ENCODE results near the gene PCGF3. TPM values are rescaled to one million over a fixed set of nuclear protein-coding genes. Genes with fewer than 3 reads are reported as not detected.
"Not testable (repeated sequence)": the region's sequence is repeated elsewhere in the genome, so short reads cannot be mapped to it uniquely, and the experiment has no call there.

Gene PCGF3
- total and polyA plus RNA-seq, 2 experiments from 2014 or later = 21.0 to 26.0 TPM

DNA sequence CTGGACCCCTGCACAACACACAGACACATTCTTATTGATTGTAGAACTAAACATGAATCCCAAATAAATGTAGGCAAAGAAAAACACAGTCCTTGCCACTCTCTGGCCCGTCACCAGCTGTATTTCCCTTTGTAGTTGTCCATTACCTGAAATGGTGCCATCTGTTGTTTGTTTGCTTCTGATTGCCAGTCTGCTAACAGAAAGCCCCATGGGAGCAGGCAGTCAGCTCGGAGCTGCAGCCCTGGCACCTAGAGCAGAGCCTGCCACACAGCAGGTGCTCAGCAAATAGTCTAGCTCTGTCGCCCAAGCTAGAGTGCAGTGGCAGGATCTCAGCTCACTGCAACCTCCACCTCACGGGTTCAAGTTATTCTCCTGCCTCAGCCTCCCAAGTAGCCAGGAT lies 91.4 kb downstream of the PCGF3 start:
- Histone ChIP-seq H3K9me3 (ENCODE audit: low read depth) (no peaks in the 10 kb centered on the region), H3K27me3 (replicated peaks; ENCODE audit: insufficient read depth) (peaks cover 55% of the 10 kb centered on the region), H3K4me2 (ENCODE audit: unreplicated experiment) (no peak overlapping the region), H3K36me3 (ENCODE audit: low read depth) (no peaks in the 10 kb centered on the region), H3K9me2 (ENCODE audit: insufficient read depth) (no peaks in the 10 kb centered on the region), H4K20me1 (ENCODE audit: insufficient read depth) (no peaks in the 10 kb centered on the region), H3K4me3 (no peak overlapping the region), H2AFZ (no peak overlapping the region), H3K79me2 (ENCODE audit: insufficient read depth) (no peaks in the 10 kb centered on the region), H3K4me1 (ENCODE audit: insufficient read depth) (no peaks in the 10 kb centered on the region), H3K27ac (no peak overlapping the region), H3K9ac (no peak overlapping the region), H3F3A (ENCODE audit: insufficient read depth) (no peaks in the 10 kb centered on the region)
- WGBS, 2 experiments (ENCODE audit: low coverage in 1 of 2, low lambda C conversion rate in 2 of 2, missing lambda C conversion rate in 2 of 2) = 46 to 49% methylated on average over 4 of the region's 4 CpGs
- no peak for DNase-seq
- in situ Hi-C loops (cut with MboI) = no loop called here
- TF ChIP-seq EZH2phosphoT487 (IDR thresholded peaks at IDR 0.05; ENCODE audit: insufficient read depth, low read depth) = no peak
- no peak for TF ChIP-seq EZH2 (IDR thresholded peaks at IDR 0.05; ENCODE audit: insufficient read depth, poor library complexity, severe bottlenecking)

GRCh38 chr4:801436-802124 lies 95.9 kb downstream of the PCGF3 start:
- in situ Hi-C loops (cut with MboI) = no loop called here
- Histone ChIP-seq H3K4me1 (ENCODE audit: insufficient read depth) (no peaks in the 10 kb centered on the region), H2AFZ (no peak overlapping the region), H4K20me1 (ENCODE audit: insufficient read depth) (no peaks in the 10 kb centered on the region), H3F3A (ENCODE audit: insufficient read depth) (no peaks in the 10 kb centered on the region), H3K9me2 (ENCODE audit: insufficient read depth) (no peaks in the 10 kb centered on the region), H3K36me3 (ENCODE audit: low read depth) (no peaks in the 10 kb centered on the region), H3K27me3 (replicated peaks; ENCODE audit: insufficient read depth) (peaks cover 21% of the 10 kb centered on the region), H3K9me3 (ENCODE audit: low read depth) (no peaks in the 10 kb centered on the region), H3K9ac (no peak overlapping the region), H3K27ac (no peak overlapping the region), H3K4me3 (no peak overlapping the region), H3K79me2 (ENCODE audit: insufficient read depth) (no peaks in the 10 kb centered on the region), H3K4me2 (ENCODE audit: unreplicated experiment) (no peak overlapping the region)
- no peak for DNase-seq
- 72 to 78% methylated on average over 13 of the region's 13 CpGs for WGBS, 2 experiments (ENCODE audit: low coverage in 1 of 2, low lambda C conversion rate in 2 of 2, missing lambda C conversion rate in 2 of 2)
- TF ChIP-seq EZH2 (IDR thresholded peaks at IDR 0.05; ENCODE audit: insufficient read depth, poor library complexity, severe bottlenecking) (no peak), EZH2phosphoT487 (IDR thresholded peaks at IDR 0.05; ENCODE audit: insufficient read depth, low read depth) (no peak)

- Histone ChIP-seq H4K20me1 (ENCODE audit: insufficient read depth) (no peaks in the 10 kb centered on the region), H3K4me1 (ENCODE audit: insufficient read depth) (no peaks in the 10 kb centered on the region), H2AFZ (no peak overlapping the region), H3K79me2 (ENCODE audit: insufficient read depth) (no peaks in the 10 kb centered on the region), H3K4me2 (ENCODE audit: unreplicated experiment) (no peak overlapping the region), H3K27me3 (replicated peaks; ENCODE audit: insufficient read depth) (peaks cover 20% of the 10 kb centered on the region; the same call in 1 of the 2 replicates), H3K9ac (no peak overlapping the region), H3K27ac (no peak overlapping the region), H3K9me2 (ENCODE audit: insufficient read depth) (no peaks in the 10 kb centered on the region), H3K9me3 (ENCODE audit: low read depth) (no peaks in the 10 kb centered on the region), H3K4me3 (no peak overlapping the region), H3F3A (ENCODE audit: insufficient read depth) (no peaks in the 10 kb centered on the region), H3K36me3 (ENCODE audit: low read depth) (no peaks in the 10 kb centered on the region)
- DNase-seq = no peak
- TF ChIP-seq EZH2phosphoT487 (IDR thresholded peaks at IDR 0.05; ENCODE audit: insufficient read depth, low read depth) (no peak), EZH2 (IDR thresholded peaks at IDR 0.05; ENCODE audit: insufficient read depth, poor library complexity, severe bottlenecking) (no peak)
- WGBS, 2 experiments (ENCODE audit: low coverage in 1 of 2, low lambda C conversion rate in 2 of 2, missing lambda C conversion rate in 2 of 2) = 80 to 81% methylated on average over 13 of the region's 13 CpGs
- in situ Hi-C loops (cut with MboI) = no loop called here
Measured at GRCh38 chr4:803884-804283, 98.3 kb downstream of the PCGF3 start.

DNA sequence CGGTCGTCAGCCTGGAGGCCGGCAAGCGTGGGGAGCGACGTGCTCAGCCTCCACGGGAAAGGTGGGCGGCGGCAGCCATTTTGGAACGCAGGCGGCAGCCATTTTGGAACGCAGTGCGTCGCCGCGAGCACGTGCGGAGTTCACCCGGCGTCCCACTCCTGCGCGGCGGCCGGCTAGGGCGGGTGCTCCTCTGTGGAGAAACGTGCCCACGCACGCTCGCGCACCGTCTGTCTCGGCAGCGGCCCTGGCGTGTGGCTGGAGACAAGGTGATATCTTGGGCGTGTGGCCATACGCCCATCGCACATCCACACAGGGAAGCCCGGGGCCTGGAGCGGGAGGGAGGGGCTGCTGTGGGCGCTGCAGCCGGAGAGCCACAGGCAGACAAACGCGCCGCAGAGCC lies 99.2 kb downstream of the PCGF3 start:
- no peaks in the 10 kb centered on the region for H3K36me3 ChIP-seq (ENCODE audit: low read depth)
- DNase-seq = no peak
- no peak overlapping the region for H2AFZ ChIP-seq
- WGBS, 2 experiments (ENCODE audit: low coverage in 1 of 2, low lambda C conversion rate in 2 of 2, missing lambda C conversion rate in 2 of 2) = 76 to 79% methylated on average over 35 to 44 of the region's 44 CpGs
- no peak overlapping the region for H3K27ac ChIP-seq
- H3K9ac ChIP-seq = no peak overlapping the region
- H3K9me2 ChIP-seq (ENCODE audit: insufficient read depth) = no peaks in the 10 kb centered on the region
- TF ChIP-seq EZH2phosphoT487 (IDR thresholded peaks at IDR 0.05; ENCODE audit: insufficient read depth, low read depth) (no peak), EZH2 (IDR thresholded peaks at IDR 0.05; ENCODE audit: insufficient read depth, poor library complexity, severe bottlenecking) (no peak)
- in situ Hi-C loops (cut with MboI) = no loop called here
- peaks cover 20% of the 10 kb centered on the region; the same call in 1 of the 2 replicates for H3K27me3 ChIP-seq (replicated peaks; ENCODE audit: insufficient read depth)
- no peaks in the 10 kb centered on the region for H3K9me3 ChIP-seq (ENCODE audit: low read depth)
- no peaks in the 10 kb centered on the region for H3K79me2 ChIP-seq (ENCODE audit: insufficient read depth)
- H3K4me3 ChIP-seq = no peak overlapping the region
- no peaks in the 10 kb centered on the region for H4K20me1 ChIP-seq (ENCODE audit: insufficient read depth)
- H3F3A ChIP-seq (ENCODE audit: insufficient read depth) = no peaks in the 10 kb centered on the region
- no peak overlapping the region for H3K4me2 ChIP-seq (ENCODE audit: unreplicated experiment)
- no peaks in the 10 kb centered on the region for H3K4me1 ChIP-seq (ENCODE audit: insufficient read depth)

- 69% methylated on average over 4 of the region's 4 CpGs for WGBS, 2 experiments (ENCODE audit: low coverage in 1 of 2, low lambda C conversion rate in 2 of 2, missing lambda C conversion rate in 2 of 2)
- H3K36me3 ChIP-seq (ENCODE audit: low read depth); H3K4me1 ChIP-seq (ENCODE audit: insufficient read depth); H3K4me2 ChIP-seq (ENCODE audit: unreplicated experiment); H3K79me2 ChIP-seq (ENCODE audit: insufficient read depth); H3K9ac ChIP-seq; DNase-seq; H3K4me3 ChIP-seq; H4K20me1 ChIP-seq (ENCODE audit: insufficient read depth); H2AFZ ChIP-seq; H3K9me3 ChIP-seq (ENCODE audit: low read depth); H3K9me2 ChIP-seq (ENCODE audit: insufficient read depth); H3K27ac ChIP-seq; H3F3A ChIP-seq (ENCODE audit: insufficient read depth); in situ Hi-C loops (cut with MboI): not testable (repeated sequence)
- H3K27me3 ChIP-seq (replicated peaks; ENCODE audit: insufficient read depth) = peaks cover 27% of the 10 kb centered on the region
Measured at GRCh38 chr4:806979-807378, 101.3 kb downstream of the PCGF3 start.

Measured in GM23248 (cell line).